ENCODE results near the gene FOXK2. TPM values are rescaled to one million over a fixed set of nuclear protein-coding genes. Genes with fewer than 3 reads are reported as not detected.

The FOXK2 gene
- total RNA-seq, 2 experiments from 2014 or later = 76.2 to 144 TPM

- CTCF ChIA-PET (ENCODE audit: unreplicated experiment) = no interaction called here
- peaks cover 86% of the 10 kb centered on the region for H3K36me3 ChIP-seq (ENCODE audit: insufficient read depth, low read length)
- H2AFZ ChIP-seq (ENCODE audit: low read length) = no peak overlapping the region
- intact Hi-C loops (cut with micrococcal nuclease; ENCODE audit: unreplicated experiment) = no loop called here
- no peak for TF ChIP-seq CTCF (conservative IDR thresholded peaks at IDR 0.05; ENCODE audit: low read length)
- BruUV-seq (replicated peaks) = no TSS peak
- POLR2A ChIA-PET = no interaction called here
- H3K79me2 ChIP-seq (ENCODE audit: insufficient read depth, low read depth, low read length) = peaks cover 18% of the 10 kb centered on the region
- H3K4me3 ChIP-seq (ENCODE audit: low read depth, low read length, poor library complexity, severe bottlenecking) = no peak overlapping the region
- no peaks in the 10 kb centered on the region for H4K20me1 ChIP-seq (ENCODE audit: insufficient read depth, low read length)
- H3K4me1 ChIP-seq (ENCODE audit: insufficient read depth, low read length, poor library complexity, severe bottlenecking) = no peaks in the 10 kb centered on the region
- H3K9me3 ChIP-seq (ENCODE audit: low read length) = no peaks in the 10 kb centered on the region
- no peak overlapping the region for H3K27ac ChIP-seq (ENCODE audit: low read depth, low read length, poor library complexity, severe bottlenecking)
- H3K4me2 ChIP-seq (ENCODE audit: low read length) = no peak overlapping the region
- H3K9me2 ChIP-seq (ENCODE audit: insufficient read depth, low read length) = no peaks in the 10 kb centered on the region
- DNase-seq (ENCODE audit: low spot score) = no peak
Measured at GRCh38 chr17:82627405-82627804, 107.9 kb downstream of the FOXK2 start.

- H3K4me1 ChIP-seq (ENCODE audit: insufficient read depth, low read length, poor library complexity, severe bottlenecking) = no peaks in the 10 kb centered on the region
- peaks cover 88% of the 10 kb centered on the region for H3K36me3 ChIP-seq (ENCODE audit: insufficient read depth, low read length)
- BruUV-seq (replicated peaks) = no TSS peak
- H3K4me3 ChIP-seq (ENCODE audit: low read depth, low read length, poor library complexity, severe bottlenecking) = no peak overlapping the region
- no peak overlapping the region for H3K4me2 ChIP-seq (ENCODE audit: low read length)
- DNase-seq (ENCODE audit: low spot score) = no peak
- CTCF ChIA-PET (ENCODE audit: unreplicated experiment) = no interaction called here
- 0 out of 2 replicates have a peak, but pooled peaks cover 4% of the 10 kb centered on the region for H4K20me1 ChIP-seq (ENCODE audit: insufficient read depth, low read length)
- POLR2A ChIA-PET = interaction anchor here (0.6 kb wide), 1 partner anchor 9 kb away, joined by 4 read pairs; no protein-coding TSS in a partner anchor
- H2AFZ ChIP-seq (ENCODE audit: low read length) = no peak overlapping the region
- no peak for TF ChIP-seq EZH2phosphoT487 (IDR thresholded peaks at IDR 0.05; ENCODE audit: borderline replicate concordance, low read depth, low read length)
- no peak for TF ChIP-seq CTCF (conservative IDR thresholded peaks at IDR 0.05; ENCODE audit: low read length)
- H3K9me2 ChIP-seq (ENCODE audit: insufficient read depth, low read length) = no peaks in the 10 kb centered on the region
- no peaks in the 10 kb centered on the region for H3K9me3 ChIP-seq (ENCODE audit: low read length)
- intact Hi-C loops (cut with micrococcal nuclease; ENCODE audit: unreplicated experiment) = no loop called here
- peaks cover 39% of the 10 kb centered on the region for H3K79me2 ChIP-seq (ENCODE audit: insufficient read depth, low read depth, low read length)
- no peak overlapping the region for H3K27ac ChIP-seq (ENCODE audit: low read depth, low read length, poor library complexity, severe bottlenecking)
Measured at GRCh38 chr17:82629748-82630147, 110.2 kb downstream of the FOXK2 start.

GRCh38 chr17:82630212-82630611 is 110.7 kb downstream of the FOXK2 start:
- Histone ChIP-seq H3K9me2 (ENCODE audit: insufficient read depth, low read length) (no peaks in the 10 kb centered on the region), H3K79me2 (ENCODE audit: insufficient read depth, low read depth, low read length) (peaks cover 44% of the 10 kb centered on the region)

More at GRCh38 chr17:82630212-82630611, 110.7 kb downstream of the FOXK2 start:
- DNase-seq (ENCODE audit: low spot score) = no peak
- TF ChIP-seq EZH2phosphoT487 (IDR thresholded peaks at IDR 0.05; ENCODE audit: borderline replicate concordance, low read depth, low read length) (no peak), CTCF (conservative IDR thresholded peaks at IDR 0.05; ENCODE audit: low read length) (no peak)
- H3K36me3 ChIP-seq (ENCODE audit: insufficient read depth, low read length) = peaks cover 87% of the 10 kb centered on the region
- no peaks in the 10 kb centered on the region for H3K9me3 ChIP-seq (ENCODE audit: low read length)
- no peak overlapping the region for H3K4me2 ChIP-seq (ENCODE audit: low read length)
- ChIA-PET CTCF (ENCODE audit: unreplicated experiment) (no interaction called here), POLR2A (interaction anchor here (0.6 to 1.1 kb wide), 2 partner anchors 9 to 102 kb away, joined by 3 to 4 read pairs; no protein-coding TSS in a partner anchor)
- H3K4me3 ChIP-seq (ENCODE audit: low read depth, low read length, poor library complexity, severe bottlenecking) = no peak overlapping the region
- BruUV-seq (replicated peaks) = no TSS peak
- no peak overlapping the region for H3K27ac ChIP-seq (ENCODE audit: low read depth, low read length, poor library complexity, severe bottlenecking)
- intact Hi-C loops (cut with micrococcal nuclease; ENCODE audit: unreplicated experiment) = no loop called here
- no peak overlapping the region for H2AFZ ChIP-seq (ENCODE audit: low read length)
- 0 out of 2 replicates have a peak, but pooled peaks cover 4% of the 10 kb centered on the region for H4K20me1 ChIP-seq (ENCODE audit: insufficient read depth, low read length)
- H3K4me1 ChIP-seq (ENCODE audit: insufficient read depth, low read length, poor library complexity, severe bottlenecking) = no peaks in the 10 kb centered on the region
